HUES48 (cell line): Measurements from ENCODE around the gene TPRN.

Source experiments
- H3K27ac ChIP-seq: one replicate; pipeline ENCODE4 v1.7.0; 2013; ENCODE audit warnings: low read depth, low read length, inconsistent platforms
- H3K27me3 ChIP-seq: 2 replicates; pipeline ENCODE4 v1.6.1; 2013; ENCODE audit warnings: mild to moderate bottlenecking, low read length; ENCODE audit not compliant: control insufficient read depth, insufficient read depth
- H3K36me3 ChIP-seq: 2 replicates; pipeline ENCODE4 v1.6.1; 2013; ENCODE audit warnings: low read length; ENCODE audit not compliant: control insufficient read depth, insufficient read depth
- H3K4me1 ChIP-seq: 2 replicates; pipeline ENCODE4 v1.6.1; 2013; ENCODE audit warnings: mild to moderate bottlenecking, low read length; ENCODE audit not compliant: control insufficient read depth, insufficient read depth
- H3K4me3 ChIP-seq: 2 replicates; pipeline ENCODE4 v1.5.1; 2013; ENCODE audit warnings: mild to moderate bottlenecking, low read depth, low read length
- H3K9ac ChIP-seq: 2 replicates; pipeline ENCODE4 v1.6.1; 2013; ENCODE audit warnings: mild to moderate bottlenecking, low read depth, low read length, moderate library complexity
- H3K9me3 ChIP-seq: 2 replicates; pipeline ENCODE4 v1.6.1; 2013; ENCODE audit warnings: low read length; ENCODE audit not compliant: control insufficient read depth, insufficient read depth

Gene TPRN

DNA sequence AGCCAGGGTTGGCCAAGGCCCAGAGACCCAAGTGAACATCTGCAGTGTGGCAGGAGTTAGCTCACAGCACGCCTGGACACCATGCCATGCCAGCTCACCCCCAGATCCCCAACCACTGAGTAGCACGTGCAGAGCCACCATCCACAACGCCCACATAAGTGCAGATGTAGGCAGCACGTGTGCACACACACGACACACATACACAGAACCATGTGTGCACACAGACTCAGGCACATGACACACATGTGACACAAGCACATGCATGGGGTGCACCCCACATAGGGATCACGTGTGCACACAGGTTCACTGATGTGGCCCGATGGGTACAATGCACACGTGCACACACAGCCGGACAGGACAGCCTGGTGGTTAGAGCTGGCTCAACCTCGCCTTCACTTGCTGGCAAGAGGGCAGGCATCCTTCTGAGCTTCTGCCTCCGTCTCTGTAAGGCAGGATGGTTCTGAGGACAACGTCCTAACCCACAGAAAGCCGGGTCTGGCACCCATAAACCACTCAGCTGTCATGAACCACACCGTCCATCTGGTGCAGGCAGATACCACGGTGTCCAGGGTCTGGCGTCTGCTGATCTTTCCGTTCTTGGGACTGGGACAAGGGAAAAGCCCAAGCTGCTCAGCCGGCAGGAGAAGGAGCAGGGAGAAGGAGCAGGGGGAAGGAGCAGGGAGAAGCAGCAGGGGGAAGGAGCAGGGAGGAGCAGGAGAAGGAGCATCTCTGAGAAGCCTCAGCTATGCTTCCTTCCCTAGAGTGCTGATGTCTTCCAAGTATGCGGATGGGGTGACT is 42.7 kb downstream of the TPRN start:
- Histone ChIP-seq H3K27me3 (peaks cover 78% of the 10 kb centered on the region), H3K9ac (no peak overlapping the region), H3K27ac (no peak overlapping the region), H3K36me3 (no peaks in the 10 kb centered on the region), H3K9me3 (no peaks in the 10 kb centered on the region), H3K4me3 (no peak overlapping the region), H3K4me1 (no peaks in the 10 kb centered on the region)

DNA sequence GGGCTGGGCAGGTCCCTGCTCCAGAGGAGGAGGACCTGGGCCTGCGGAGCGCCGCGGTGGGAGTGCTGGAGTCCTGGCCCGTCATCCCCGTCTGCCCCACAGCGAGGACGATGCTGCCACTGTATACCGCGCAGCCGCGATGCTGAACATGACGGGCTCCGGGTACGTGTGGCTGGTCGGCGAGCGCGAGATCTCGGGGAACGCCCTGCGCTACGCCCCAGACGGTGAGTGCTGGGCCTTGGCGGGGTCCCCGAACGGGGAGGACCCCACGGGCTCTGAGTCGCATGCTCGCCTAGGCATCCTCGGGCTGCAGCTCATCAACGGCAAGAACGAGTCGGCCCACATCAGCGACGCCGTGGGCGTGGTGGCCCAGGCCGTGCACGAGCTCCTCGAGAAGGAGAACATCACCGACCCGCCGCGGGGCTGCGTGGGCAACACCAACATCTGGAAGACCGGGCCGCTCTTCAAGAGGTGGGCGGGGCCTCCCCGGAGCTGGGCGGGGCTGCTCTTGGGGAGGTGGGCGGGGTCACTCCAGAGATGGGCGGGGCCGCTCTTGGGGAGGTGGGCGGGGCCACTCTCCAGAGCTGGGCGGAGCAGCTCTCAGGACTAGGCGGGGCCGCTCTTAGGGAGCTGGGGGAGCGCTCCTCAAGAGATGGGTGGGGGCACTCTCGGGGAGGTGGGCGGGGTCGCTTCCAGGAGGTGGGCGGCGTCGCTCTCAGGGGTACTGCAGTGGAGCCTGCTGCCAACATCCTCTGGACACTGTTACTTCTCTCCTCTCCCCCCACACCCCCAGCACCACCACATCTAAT is 43.8 kb downstream of the TPRN start:
- Histone ChIP-seq H3K36me3 (no peaks in the 10 kb centered on the region), H3K4me3 (peak overlapping the region; percentile 65), H3K27ac (no peak overlapping the region), H3K4me1 (no peaks in the 10 kb centered on the region), H3K27me3 (peaks cover 68% of the 10 kb centered on the region), H3K9ac (no peak overlapping the region), H3K9me3 (no peaks in the 10 kb centered on the region)

DNA sequence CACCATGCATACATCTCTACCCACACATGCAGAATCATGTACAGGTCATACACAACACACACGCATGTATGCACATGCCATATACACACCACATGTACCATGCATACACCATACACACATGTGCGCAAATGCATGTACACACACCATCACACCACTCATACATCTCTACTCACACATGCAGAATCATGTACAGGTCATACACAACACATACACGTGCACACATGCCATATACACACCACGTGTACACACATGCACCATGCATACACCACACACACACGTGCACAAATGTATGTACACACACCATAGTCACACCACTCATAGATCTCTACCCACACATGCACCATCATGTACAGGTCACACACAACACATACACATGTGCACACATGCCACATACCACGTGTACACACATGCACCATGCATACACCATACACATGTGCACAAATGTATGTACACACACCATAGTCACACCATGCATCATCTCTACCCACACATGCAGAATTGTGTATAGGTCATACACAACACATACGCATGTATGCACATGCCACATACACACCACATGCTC is 47.6 kb downstream of the TPRN start:
- no peaks in the 10 kb centered on the region for H3K4me1 ChIP-seq
- no peak overlapping the region for H3K9ac ChIP-seq
- H3K27ac ChIP-seq = no peak overlapping the region
- no peak overlapping the region for H3K4me3 ChIP-seq
- no peaks in the 10 kb centered on the region for H3K36me3 ChIP-seq
- H3K27me3 ChIP-seq = peaks cover 32% of the 10 kb centered on the region
- H3K9me3 ChIP-seq = no peaks in the 10 kb centered on the region

DNA sequence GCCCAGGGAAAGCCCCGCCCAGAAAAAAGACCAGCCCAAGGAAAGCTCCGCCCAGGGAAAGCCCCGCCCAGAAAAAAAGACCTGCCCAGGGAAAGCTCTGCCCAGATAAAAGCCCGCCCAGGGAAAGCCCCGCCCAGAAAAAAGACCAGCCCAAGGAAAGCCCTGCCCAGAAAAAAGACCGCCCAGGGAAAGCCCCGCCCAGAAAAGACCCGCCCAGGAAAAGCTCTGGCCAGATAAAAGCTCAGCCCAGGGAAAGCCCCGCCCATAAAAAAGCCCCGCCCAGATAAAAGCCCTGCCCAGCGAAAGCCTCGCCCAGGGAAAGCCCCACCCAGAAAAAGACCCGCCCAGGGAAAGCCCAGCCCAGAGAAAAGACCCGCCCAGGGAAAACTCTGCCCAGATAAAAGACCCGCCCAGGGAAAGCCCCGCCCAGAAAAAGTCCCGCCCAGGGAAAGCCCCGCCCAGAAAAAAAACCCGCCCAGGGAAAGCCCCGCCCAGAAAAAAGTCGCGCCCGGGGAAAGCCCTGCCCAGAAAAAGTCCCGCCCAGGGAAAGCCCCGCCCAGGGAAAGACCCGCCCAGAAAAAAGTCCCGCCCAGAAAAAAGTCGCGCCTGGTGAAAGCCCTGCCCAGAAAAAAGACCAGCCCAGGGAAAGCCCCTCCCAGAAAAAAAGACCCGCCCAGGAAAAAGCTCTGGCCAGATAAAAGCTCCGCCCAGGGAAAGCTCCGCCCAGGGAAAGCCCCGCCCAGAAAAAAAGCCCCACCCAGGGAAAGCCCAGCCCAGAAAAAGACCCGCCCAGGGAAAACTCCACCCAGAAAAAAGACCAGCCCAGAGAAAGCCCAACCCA is 49.7 kb downstream of the TPRN start:
- no peak overlapping the region for H3K27ac ChIP-seq
- H3K4me3 ChIP-seq = no peak overlapping the region
- peaks cover 15% of the 10 kb centered on the region for H3K27me3 ChIP-seq
- no peaks in the 10 kb centered on the region for H3K36me3 ChIP-seq
- no peak overlapping the region for H3K9ac ChIP-seq
- no peaks in the 10 kb centered on the region for H3K9me3 ChIP-seq
- H3K4me1 ChIP-seq = no peaks in the 10 kb centered on the region

DNA sequence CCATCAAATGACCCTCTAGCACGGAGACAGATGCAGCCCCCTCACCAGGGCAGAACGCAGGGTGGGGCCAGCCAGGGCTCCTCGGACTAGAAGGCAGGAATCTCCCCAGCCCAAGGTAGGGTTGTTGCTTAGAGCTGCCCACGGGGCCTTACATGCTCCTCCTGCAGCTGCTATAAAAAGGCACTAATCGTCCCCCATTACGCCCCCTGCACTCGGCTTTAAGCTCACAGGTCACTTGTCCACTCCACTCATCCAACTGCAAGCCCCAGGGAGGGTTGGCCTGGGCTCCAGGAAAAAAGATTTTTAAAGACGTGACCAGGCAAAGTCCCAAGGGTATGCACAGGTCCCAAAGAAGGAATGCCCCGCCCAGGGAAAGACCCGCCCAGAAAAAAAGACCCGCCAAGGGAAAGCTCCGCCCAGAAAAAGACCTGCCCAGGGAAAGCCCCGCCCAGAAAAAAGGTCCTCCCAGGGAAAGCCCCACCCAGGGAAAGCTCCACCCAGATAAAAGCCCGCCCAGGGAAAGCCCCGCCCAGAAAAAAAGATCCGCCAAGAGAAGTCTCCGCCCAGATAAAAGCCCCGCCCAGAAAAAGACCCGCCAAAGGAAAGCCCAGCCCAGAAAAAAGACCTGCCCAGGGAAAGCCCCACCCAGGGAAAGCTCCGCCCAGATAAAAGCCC is 50.5 kb downstream of the TPRN start:
- Histone ChIP-seq H3K9me3 (no peaks in the 10 kb centered on the region), H3K4me3 (no peak overlapping the region), H3K27ac (no peak overlapping the region), H3K9ac (no peak overlapping the region), H3K36me3 (no peaks in the 10 kb centered on the region), H3K4me1 (no peaks in the 10 kb centered on the region), H3K27me3 (peaks cover 10% of the 10 kb centered on the region)

DNA sequence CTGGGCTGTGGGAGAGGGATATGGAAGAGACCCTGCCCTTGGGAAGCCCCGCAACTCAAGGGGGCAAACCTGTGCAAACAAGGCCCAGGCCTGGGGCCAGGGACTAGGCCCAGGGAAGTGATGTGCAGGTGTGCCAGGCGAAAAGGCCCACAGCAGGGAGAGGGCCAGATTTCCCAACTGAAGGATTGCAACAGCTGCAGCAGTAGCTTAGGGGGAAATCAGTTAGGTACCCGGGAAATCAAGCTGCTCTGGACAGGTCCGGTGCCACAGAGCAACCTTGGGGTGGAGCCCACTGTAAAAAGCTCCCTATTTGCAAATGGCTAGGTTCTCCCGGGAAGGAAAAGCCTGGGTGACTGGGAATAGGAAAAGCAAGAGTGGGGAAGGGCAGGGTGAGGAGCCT is 51.2 kb downstream of the TPRN start:
- H3K9me3 ChIP-seq = no peaks in the 10 kb centered on the region
- no peak overlapping the region for H3K27ac ChIP-seq
- H3K36me3 ChIP-seq = no peaks in the 10 kb centered on the region
- no peak overlapping the region for H3K9ac ChIP-seq
- no peak overlapping the region for H3K4me3 ChIP-seq
- no peaks in the 10 kb centered on the region for H3K4me1 ChIP-seq
- peaks cover 5% of the 10 kb centered on the region; the same call in 1 of the 2 replicates for H3K27me3 ChIP-seq

GRCh38 chr9:137148661-137149060 is 51.9 kb downstream of the TPRN start:
- Histone ChIP-seq H3K9ac (no peak overlapping the region), H3K4me3 (no peak overlapping the region), H3K9me3 (no peaks in the 10 kb centered on the region)

GRCh38 chr9:137148242-137148641 is 52.3 kb downstream of the TPRN start:
- no peak overlapping the region for H3K4me3 ChIP-seq
- no peaks in the 10 kb centered on the region for H3K9me3 ChIP-seq
- peaks cover 15% of the 10 kb centered on the region for H3K27me3 ChIP-seq
- H3K4me1 ChIP-seq = no peaks in the 10 kb centered on the region
- no peak overlapping the region for H3K27ac ChIP-seq
- no peaks in the 10 kb centered on the region for H3K36me3 ChIP-seq
- H3K9ac ChIP-seq = no peak overlapping the region

More at GRCh38 chr9:137148661-137149060, 51.9 kb downstream of the TPRN start:
- H3K36me3 ChIP-seq = no peaks in the 10 kb centered on the region
- no peak overlapping the region for H3K27ac ChIP-seq
- peaks cover 10% of the 10 kb centered on the region for H3K27me3 ChIP-seq
- no peaks in the 10 kb centered on the region for H3K4me1 ChIP-seq

DNA sequence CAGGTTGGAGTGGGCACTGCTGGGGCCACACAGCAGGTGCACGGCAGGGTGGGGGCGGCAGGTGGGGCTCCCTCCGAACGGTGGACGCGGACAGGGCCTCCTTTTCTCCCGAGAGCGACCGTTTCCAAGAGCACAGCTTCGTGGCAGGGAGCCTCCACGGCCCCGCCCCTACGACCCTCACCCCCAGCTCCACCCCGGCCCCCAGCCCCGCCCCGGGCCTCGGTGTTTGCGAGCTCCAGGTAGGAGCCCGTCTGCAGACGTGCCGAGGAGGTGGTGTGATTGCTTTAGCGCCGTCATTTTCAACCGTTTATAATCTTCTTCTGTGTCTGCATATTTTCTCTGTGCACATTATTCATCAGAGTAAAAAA is 52.8 kb downstream of the TPRN start:
- H3K27ac ChIP-seq = no peak overlapping the region
- H3K4me3 ChIP-seq = no peak overlapping the region
- no peaks in the 10 kb centered on the region for H3K9me3 ChIP-seq

GRCh38 chr9:137147091-137147792 is 53.3 kb downstream of the TPRN start:
- no peak overlapping the region for H3K4me3 ChIP-seq
- H3K36me3 ChIP-seq = no peaks in the 10 kb centered on the region
- peaks cover 22% of the 10 kb centered on the region for H3K27me3 ChIP-seq

More for the DNA sequence above, 52.8 kb downstream of the TPRN start:
- Histone ChIP-seq H3K4me1 (no peaks in the 10 kb centered on the region), H3K36me3 (no peaks in the 10 kb centered on the region), H3K27me3 (peaks cover 19% of the 10 kb centered on the region), H3K9ac (no peak overlapping the region)

More at GRCh38 chr9:137147091-137147792, 53.3 kb downstream of the TPRN start:
- no peaks in the 10 kb centered on the region for H3K4me1 ChIP-seq
- H3K9ac ChIP-seq = no peak overlapping the region
- no peaks in the 10 kb centered on the region for H3K9me3 ChIP-seq
- H3K27ac ChIP-seq = no peak overlapping the region
